GM18511 (cell line): ENCODE results near the gene SPNS3.

ENCODE experiments used
- ATAC-seq: cut with Tn5 transposase; IDR thresholded peaks from one replicate; pipeline ENCODE4 v1.9.1; 2021; ENCODE audit warnings: mild to moderate bottlenecking, moderate library complexity; ENCODE audit not compliant: unreplicated experiment

The SPNS3 gene

GRCh38 chr17:4487296-4487695 lies 53.6 kb downstream of the SPNS3 start:
- no peak for ATAC-seq

GRCh38 chr17:4487820-4488716 lies 54.3 kb downstream of the SPNS3 start:
- no peak for ATAC-seq

GRCh38 chr17:4488989-4489595 lies 55.4 kb downstream of the SPNS3 start:
- no peak for ATAC-seq

GRCh38 chr17:4490109-4490591 lies 56.4 kb downstream of the SPNS3 start:
- no peak for ATAC-seq

- ATAC-seq = no peak
Measured at GRCh38 chr17:4490637-4491061, 56.9 kb downstream of the SPNS3 start.

GRCh38 chr17:4492721-4493561 lies 59.2 kb downstream of the SPNS3 start:
- ATAC-seq = no peak

GRCh38 chr17:4497101-4497824 lies 63.5 kb downstream of the SPNS3 start:
- ATAC-seq = no peak

GRCh38 chr17:4498461-4499397 lies 65.0 kb downstream of the SPNS3 start, which contains the start of gene SPNS2:
Gene SPNS2, plus strand, starts transcription at chr17:4498881. Its CDS starts 167 bp downstream, at chr17:4499048.
- ATAC-seq = no peak

- no peak for ATAC-seq
Measured at GRCh38 chr17:4499431-4500190, 65.9 kb downstream of the SPNS3 start.

GRCh38 chr17:4500191-4500571 lies 66.4 kb downstream of the SPNS3 start:
- ATAC-seq = no peak

GRCh38 chr17:4501295-4501949 lies 67.7 kb downstream of the SPNS3 start:
- ATAC-seq = no peak

- ATAC-seq = no peak
Measured at GRCh38 chr17:4502466-4503154, 68.9 kb downstream of the SPNS3 start.

GRCh38 chr17:4503283-4504025 lies 69.7 kb downstream of the SPNS3 start:
- no peak for ATAC-seq

- no peak for ATAC-seq
Measured at GRCh38 chr17:4504188-4504587, 70.4 kb downstream of the SPNS3 start.

GRCh38 chr17:4505187-4505586 lies 71.4 kb downstream of the SPNS3 start:
- ATAC-seq = no peak

- no peak for ATAC-seq
Measured at GRCh38 chr17:4506175-4506813, 72.6 kb downstream of the SPNS3 start.
